ENCODE data around the gene HK2. TPM values are rescaled to one million over a fixed set of nuclear protein-coding genes. Genes with fewer than 3 reads are reported as not detected.

Gene HK2
- total and polyA plus RNA-seq, 2 experiments from 2014 or later, result 24.2 to 25.3 TPM

DNA sequence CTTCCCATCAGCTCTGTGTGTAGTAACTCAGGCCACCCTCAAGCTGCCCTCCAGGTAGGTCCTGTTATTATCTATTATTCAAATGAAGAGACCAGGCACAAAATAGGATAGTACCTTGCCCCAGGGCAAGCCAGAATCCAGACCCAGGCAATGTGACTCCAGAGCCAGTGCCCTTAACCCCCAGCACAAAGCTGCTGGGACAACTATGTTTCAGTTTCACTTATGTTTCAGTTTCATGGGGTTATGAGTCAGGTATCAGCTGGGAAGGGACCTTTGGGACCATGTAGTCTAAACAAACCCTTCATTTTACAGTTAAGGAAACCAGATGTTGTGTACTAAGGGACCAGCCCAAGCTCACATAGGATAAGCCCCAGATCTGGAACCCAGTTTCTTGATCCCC lies 10.0 kb downstream of the HK2 start:
- Histone ChIP-seq H2AFZ (no peak overlapping the region), H3K4me3 (peak overlapping the region; percentile 55)

DNA sequence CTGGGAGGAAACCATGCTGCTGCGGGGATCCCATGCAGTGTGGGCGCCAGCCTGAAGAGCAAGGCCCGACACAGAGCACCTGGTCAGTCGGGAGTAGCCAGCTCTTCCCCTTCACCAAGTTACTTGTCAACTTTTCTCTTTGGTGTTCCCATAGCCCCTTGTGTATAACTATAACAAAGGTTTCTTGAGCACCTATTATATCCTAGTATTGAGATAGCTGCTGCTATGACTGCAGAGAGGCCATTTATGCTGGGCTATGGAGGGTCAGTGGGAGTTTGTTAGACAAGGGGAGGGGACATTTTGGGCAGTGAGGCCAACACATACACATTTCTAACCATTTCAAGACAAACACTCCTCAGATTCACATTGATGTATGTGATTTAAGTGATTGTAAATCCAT lies 10.8 kb downstream of the HK2 start:
- no peaks in the 10 kb centered on the region for H3K9me2 ChIP-seq (ENCODE audit: insufficient read depth)
- H3K79me2 ChIP-seq (ENCODE audit: insufficient read depth), result peaks cover 95% of the 10 kb centered on the region
- WGBS, 2 experiments (ENCODE audit: low coverage in 1 of 2, low lambda C conversion rate in 2 of 2, missing lambda C conversion rate in 2 of 2), result 80 to 84% methylated on average over 4 of the region's 4 CpGs
- no peaks in the 10 kb centered on the region for H3K36me3 ChIP-seq (ENCODE audit: low read depth)
- peaks cover 60% of the 10 kb centered on the region for H3F3A ChIP-seq (ENCODE audit: insufficient read depth)
- no peaks in the 10 kb centered on the region for H3K9me3 ChIP-seq (ENCODE audit: low read depth)
- no peak overlapping the region for H3K9ac ChIP-seq
- H3K4me3 ChIP-seq, result no peak overlapping the region
- H4K20me1 ChIP-seq (ENCODE audit: insufficient read depth), result peaks cover 7% of the 10 kb centered on the region; the same call in 1 of the 2 replicates
- H3K4me1 ChIP-seq (ENCODE audit: insufficient read depth), result peaks cover 57% of the 10 kb centered on the region
- H3K4me2 ChIP-seq (ENCODE audit: unreplicated experiment), result peak overlapping the region; percentile 51
- no peak for DNase-seq
- in situ Hi-C loops (cut with MboI), result no loop called here
- peak overlapping the region; percentile 92 for H3K27ac ChIP-seq
- no peak overlapping the region for H2AFZ ChIP-seq
- no peaks in the 10 kb centered on the region for H3K27me3 ChIP-seq (replicated peaks; ENCODE audit: insufficient read depth)
- TF ChIP-seq EZH2phosphoT487 (IDR thresholded peaks at IDR 0.05; ENCODE audit: insufficient read depth, low read depth) (no peak), EZH2 (IDR thresholded peaks at IDR 0.05; ENCODE audit: insufficient read depth, poor library complexity, severe bottlenecking) (no peak)

More for the DNA sequence above, 10.0 kb downstream of the HK2 start:
- H3K9ac ChIP-seq, result peak overlapping the region; percentile 70
- no peaks in the 10 kb centered on the region for H3K9me3 ChIP-seq (ENCODE audit: low read depth)
- H3K36me3 ChIP-seq (ENCODE audit: low read depth), result no peaks in the 10 kb centered on the region
- peak; percentile 87 for DNase-seq
- no peak for TF ChIP-seq EZH2phosphoT487 (IDR thresholded peaks at IDR 0.05; ENCODE audit: insufficient read depth, low read depth)
- TF ChIP-seq EZH2 (IDR thresholded peaks at IDR 0.05; ENCODE audit: insufficient read depth, poor library complexity, severe bottlenecking), result no peak
- peaks cover 50% of the 10 kb centered on the region for H3K4me1 ChIP-seq (ENCODE audit: insufficient read depth)
- peaks cover 7% of the 10 kb centered on the region; the same call in 1 of the 2 replicates for H4K20me1 ChIP-seq (ENCODE audit: insufficient read depth)
- no peaks in the 10 kb centered on the region for H3K27me3 ChIP-seq (replicated peaks; ENCODE audit: insufficient read depth)
- peaks cover 95% of the 10 kb centered on the region for H3K79me2 ChIP-seq (ENCODE audit: insufficient read depth)
- H3K4me2 ChIP-seq (ENCODE audit: unreplicated experiment), result peak overlapping the region; percentile 78
- in situ Hi-C loops (cut with MboI), result no loop called here
- peak overlapping the region; percentile 92 for H3K27ac ChIP-seq
- H3F3A ChIP-seq (ENCODE audit: insufficient read depth), result peaks cover 59% of the 10 kb centered on the region
- H3K9me2 ChIP-seq (ENCODE audit: insufficient read depth), result no peaks in the 10 kb centered on the region

DNA sequence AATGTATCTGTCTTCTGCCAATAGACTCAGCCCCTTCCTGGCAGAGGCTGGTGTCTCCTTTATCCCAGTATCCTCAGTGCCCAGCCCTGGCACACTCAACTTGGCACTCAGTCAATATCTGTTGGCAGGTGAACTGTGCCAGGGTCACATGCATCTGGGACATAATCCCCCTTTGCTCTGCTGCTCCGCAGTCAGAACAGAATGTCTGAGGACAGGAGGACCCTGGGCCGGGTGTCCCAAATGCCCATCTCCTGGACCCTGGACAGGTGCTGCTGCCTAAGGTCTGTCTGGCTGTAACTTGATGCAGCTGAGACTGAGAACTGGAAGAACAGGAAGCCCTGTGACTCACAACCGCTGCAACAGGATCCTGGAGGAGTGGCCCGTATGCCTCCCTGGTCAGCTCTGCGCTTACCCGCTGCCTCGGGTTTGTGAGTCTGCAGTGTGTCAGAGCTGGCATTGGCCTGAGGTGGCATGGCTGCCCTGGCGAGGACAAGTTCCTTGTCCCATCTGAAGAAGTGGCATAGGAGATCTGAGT lies 11.4 kb downstream of the HK2 start:
- peak overlapping the region; percentile 25 for H3K4me3 ChIP-seq
- H3K27ac ChIP-seq, result peak overlapping the region; percentile 92
- H3F3A ChIP-seq (ENCODE audit: insufficient read depth), result peaks cover 65% of the 10 kb centered on the region
- H3K9ac ChIP-seq, result peak overlapping the region; percentile 70
- peaks cover 62% of the 10 kb centered on the region for H3K4me1 ChIP-seq (ENCODE audit: insufficient read depth)
- H3K27me3 ChIP-seq (replicated peaks; ENCODE audit: insufficient read depth), result no peaks in the 10 kb centered on the region
- no peaks in the 10 kb centered on the region for H3K9me3 ChIP-seq (ENCODE audit: low read depth)
- H4K20me1 ChIP-seq (ENCODE audit: insufficient read depth), result peaks cover 7% of the 10 kb centered on the region; the same call in 1 of the 2 replicates
- H3K4me2 ChIP-seq (ENCODE audit: unreplicated experiment), result peak overlapping the region; percentile 51
- H3K79me2 ChIP-seq (ENCODE audit: insufficient read depth), result peaks cover 95% of the 10 kb centered on the region
- in situ Hi-C loops (cut with MboI), result no loop called here
- TF ChIP-seq EZH2phosphoT487 (IDR thresholded peaks at IDR 0.05; ENCODE audit: insufficient read depth, low read depth) (no peak), EZH2 (IDR thresholded peaks at IDR 0.05; ENCODE audit: insufficient read depth, poor library complexity, severe bottlenecking) (no peak)
- no peak overlapping the region for H2AFZ ChIP-seq
- peak; percentile 99 for DNase-seq
- 1% methylated on average over 8 of the region's 8 CpGs for WGBS, 2 experiments (ENCODE audit: low coverage in 1 of 2, low lambda C conversion rate in 2 of 2, missing lambda C conversion rate in 2 of 2)
- no peaks in the 10 kb centered on the region for H3K9me2 ChIP-seq (ENCODE audit: insufficient read depth)
- no peaks in the 10 kb centered on the region for H3K36me3 ChIP-seq (ENCODE audit: low read depth)

DNA sequence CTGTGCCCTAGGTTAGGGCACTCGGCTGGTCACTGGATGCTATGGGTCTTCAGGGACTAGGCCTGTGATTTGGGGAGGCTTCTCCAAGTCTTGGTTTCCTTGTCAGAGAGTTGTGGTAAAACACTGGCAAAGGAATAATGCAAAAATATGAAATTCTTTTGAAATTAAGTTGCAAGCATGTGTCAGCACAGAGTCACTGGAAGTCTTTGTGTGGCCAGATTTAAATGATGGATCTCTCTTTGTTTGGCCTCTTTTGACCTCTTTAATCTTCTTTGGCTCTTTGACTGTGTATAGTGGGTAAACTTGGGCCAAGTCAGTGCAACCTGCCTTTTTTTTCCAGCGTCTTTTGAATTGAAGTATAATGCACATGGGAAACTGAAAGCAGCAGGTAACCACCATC lies 12.1 kb downstream of the HK2 start:
- H3K9me2 ChIP-seq (ENCODE audit: insufficient read depth), result no peaks in the 10 kb centered on the region
- H3K79me2 ChIP-seq (ENCODE audit: insufficient read depth), result peaks cover 92% of the 10 kb centered on the region
- peak overlapping the region; percentile 70 for H3K9ac ChIP-seq
- H3F3A ChIP-seq (ENCODE audit: insufficient read depth), result peaks cover 72% of the 10 kb centered on the region
- H3K27ac ChIP-seq, result peak overlapping the region; percentile 92
- peaks cover 69% of the 10 kb centered on the region for H3K4me1 ChIP-seq (ENCODE audit: insufficient read depth)
- TF ChIP-seq EZH2 (IDR thresholded peaks at IDR 0.05; ENCODE audit: insufficient read depth, poor library complexity, severe bottlenecking) (no peak), EZH2phosphoT487 (IDR thresholded peaks at IDR 0.05; ENCODE audit: insufficient read depth, low read depth) (no peak)
- H4K20me1 ChIP-seq (ENCODE audit: insufficient read depth), result peaks cover 12% of the 10 kb centered on the region; the same call in 1 of the 2 replicates
- H3K27me3 ChIP-seq (replicated peaks; ENCODE audit: insufficient read depth), result no peaks in the 10 kb centered on the region
- H2AFZ ChIP-seq, result no peak overlapping the region
- H3K4me2 ChIP-seq (ENCODE audit: unreplicated experiment), result peak overlapping the region; percentile 51
- peak overlapping the region; percentile 25 for H3K4me3 ChIP-seq
- DNase-seq, result peak; percentile 41
- in situ Hi-C loops (cut with MboI), result no loop called here
- H3K36me3 ChIP-seq (ENCODE audit: low read depth), result no peaks in the 10 kb centered on the region
- WGBS, 2 experiments (ENCODE audit: low coverage in 1 of 2, low lambda C conversion rate in 2 of 2, missing lambda C conversion rate in 2 of 2), result 3 to 8% methylated on average over 2 of the region's 2 CpGs
- H3K9me3 ChIP-seq (ENCODE audit: low read depth), result no peaks in the 10 kb centered on the region

All from GM23248 (cell line).